ENCODE results near the gene MAP2K1.

MAP2K1 gene

DNA sequence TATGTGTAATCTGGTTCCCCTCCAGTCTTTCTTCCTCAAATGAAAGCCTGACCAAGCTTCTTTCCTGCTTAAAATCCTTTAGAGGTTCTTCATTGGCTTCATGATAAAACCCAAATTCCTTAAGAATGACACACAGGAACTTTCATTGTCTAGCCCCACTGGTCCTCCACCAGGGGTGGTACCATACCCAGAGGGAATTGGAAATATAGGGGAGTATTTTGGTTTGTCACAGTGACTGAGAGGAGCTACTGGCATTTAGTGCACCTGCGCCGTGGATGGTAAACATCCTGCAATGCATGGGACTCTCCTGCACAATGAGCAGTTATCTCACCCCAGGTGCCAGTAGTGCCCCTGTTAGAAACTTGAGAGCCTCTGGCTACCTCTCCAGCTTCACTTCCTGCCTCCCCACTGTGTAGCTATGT is 129.2 kb downstream of the MAP2K1 start:
- TF ChIP-seq, protein P1, sequence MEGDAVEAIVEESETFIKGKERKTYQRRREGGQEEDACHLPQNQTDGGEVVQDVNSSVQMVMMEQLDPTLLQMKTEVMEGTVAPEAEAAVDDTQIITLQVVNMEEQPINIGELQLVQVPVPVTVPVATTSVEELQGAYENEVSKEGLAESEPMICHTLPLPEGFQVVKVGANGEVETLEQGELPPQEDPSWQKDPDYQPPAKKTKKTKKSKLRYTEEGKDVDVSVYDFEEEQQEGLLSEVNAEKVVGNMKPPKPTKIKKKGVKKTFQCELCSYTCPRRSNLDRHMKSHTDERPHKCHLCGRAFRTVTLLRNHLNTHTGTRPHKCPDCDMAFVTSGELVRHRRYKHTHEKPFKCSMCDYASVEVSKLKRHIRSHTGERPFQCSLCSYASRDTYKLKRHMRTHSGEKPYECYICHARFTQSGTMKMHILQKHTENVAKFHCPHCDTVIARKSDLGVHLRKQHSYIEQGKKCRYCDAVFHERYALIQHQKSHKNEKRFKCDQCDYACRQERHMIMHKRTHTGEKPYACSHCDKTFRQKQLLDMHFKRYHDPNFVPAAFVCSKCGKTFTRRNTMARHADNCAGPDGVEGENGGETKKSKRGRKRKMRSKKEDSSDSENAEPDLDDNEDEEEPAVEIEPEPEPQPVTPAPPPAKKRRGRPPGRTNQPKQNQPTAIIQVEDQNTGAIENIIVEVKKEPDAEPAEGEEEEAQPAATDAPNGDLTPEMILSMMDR (IDR thresholded peaks at IDR 0.05; ENCODE audit: insufficient read depth, missing control alignments): no peak
- FAIRE-seq: no peak
- DNase-seq (ENCODE audit: insufficient read length, low spot score): no peak

DNA sequence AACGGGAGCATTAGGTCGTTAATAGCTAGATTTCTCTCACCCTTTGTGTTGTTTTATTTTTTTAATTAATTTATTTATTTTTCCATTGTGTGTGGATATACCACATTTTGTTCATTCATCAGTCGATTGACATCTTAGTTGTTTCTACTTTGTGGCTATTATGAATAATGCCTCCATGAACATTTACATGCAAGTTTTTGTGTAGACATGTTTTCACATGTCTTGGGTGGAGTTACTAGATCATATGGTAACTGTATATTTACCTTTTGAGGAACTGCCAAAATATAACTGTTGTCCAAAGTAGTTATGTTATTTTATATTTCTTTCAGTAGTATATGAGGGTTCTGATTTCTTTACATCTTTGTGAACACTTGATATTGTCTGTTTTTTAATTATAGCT is 137.2 kb downstream of the MAP2K1 start:
- FAIRE-seq: no peak
- TF ChIP-seq, protein P1 (IDR thresholded peaks at IDR 0.05; ENCODE audit: insufficient read depth, missing control alignments): no peak
- DNase-seq (ENCODE audit: insufficient read length, low spot score): no peak

DNA sequence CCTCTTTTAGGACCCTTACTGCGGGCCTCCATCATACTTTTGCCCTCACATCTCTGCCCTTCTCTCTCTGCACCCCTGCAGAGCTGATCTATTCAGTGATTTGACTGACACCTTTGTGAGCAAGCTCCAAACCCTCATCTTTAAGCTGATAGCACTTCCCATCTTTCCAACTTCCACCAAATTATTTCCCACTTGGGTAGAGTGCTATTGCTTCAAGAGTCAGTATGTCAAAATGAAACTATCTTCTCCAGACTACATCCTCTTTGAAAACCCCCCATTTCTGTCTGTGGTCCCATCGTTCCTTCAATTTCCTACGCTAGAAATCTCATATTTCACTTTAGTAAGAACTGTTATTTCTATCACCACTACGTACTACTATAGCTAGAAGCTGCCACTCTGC is 138.1 kb downstream of the MAP2K1 start:
- TF ChIP-seq, protein P1 (IDR thresholded peaks at IDR 0.05; ENCODE audit: insufficient read depth, missing control alignments): no peak
- no peak for DNase-seq (ENCODE audit: insufficient read length, low spot score)
- no peak for FAIRE-seq

DNA sequence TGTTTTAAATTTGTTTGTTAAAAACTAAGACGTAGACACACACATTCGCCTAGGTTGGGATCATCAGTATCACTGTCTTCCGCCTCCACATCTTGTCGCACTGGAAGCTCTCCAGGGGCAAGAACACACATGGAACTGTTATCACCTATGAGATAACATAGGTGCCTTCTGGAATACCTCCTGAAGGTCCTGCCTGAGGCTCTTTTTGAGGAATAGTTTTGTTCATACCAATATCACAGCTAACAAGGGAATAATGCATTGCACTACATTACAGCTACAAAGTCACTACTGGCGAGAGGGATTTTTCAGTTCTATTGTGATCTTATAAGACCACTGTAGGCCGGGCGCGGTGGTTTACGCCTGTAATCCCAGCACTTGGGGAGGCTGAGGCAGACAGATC is 148.3 kb downstream of the MAP2K1 start:
- DNase-seq (ENCODE audit: insufficient read length, low spot score): no peak
- TF ChIP-seq, protein P1 (IDR thresholded peaks at IDR 0.05; ENCODE audit: insufficient read depth, missing control alignments): no peak
- no peak for FAIRE-seq

Measured in D721Med (cell line).